ENCODE results near the gene PSMA6.

PSMA6 gene

DNA sequence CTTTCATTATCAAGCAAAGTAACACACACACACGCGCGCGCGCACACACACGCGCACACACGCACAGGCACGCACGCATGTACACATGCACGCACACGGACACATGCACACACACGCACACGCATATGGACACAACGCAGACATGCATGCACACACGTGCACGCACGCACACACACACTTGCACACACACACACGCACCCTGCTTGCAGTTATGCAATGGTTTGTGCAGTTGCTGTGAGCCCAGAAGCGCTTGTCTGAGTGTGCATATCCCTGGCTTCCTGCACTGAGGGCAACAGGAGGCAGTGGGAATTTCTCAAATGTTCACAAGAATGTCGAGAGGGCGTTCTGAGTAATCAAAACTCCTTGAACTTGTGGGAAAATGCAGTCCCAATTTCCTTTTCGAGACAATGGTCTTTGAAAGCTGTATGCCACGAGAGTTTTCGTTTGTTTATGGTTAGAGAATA lies 70.8 kb downstream of the PSMA6 start:
- in situ Hi-C loops (cut with HindIII; ENCODE audit: low sequenced_read_pairs): no loop called here

DNA sequence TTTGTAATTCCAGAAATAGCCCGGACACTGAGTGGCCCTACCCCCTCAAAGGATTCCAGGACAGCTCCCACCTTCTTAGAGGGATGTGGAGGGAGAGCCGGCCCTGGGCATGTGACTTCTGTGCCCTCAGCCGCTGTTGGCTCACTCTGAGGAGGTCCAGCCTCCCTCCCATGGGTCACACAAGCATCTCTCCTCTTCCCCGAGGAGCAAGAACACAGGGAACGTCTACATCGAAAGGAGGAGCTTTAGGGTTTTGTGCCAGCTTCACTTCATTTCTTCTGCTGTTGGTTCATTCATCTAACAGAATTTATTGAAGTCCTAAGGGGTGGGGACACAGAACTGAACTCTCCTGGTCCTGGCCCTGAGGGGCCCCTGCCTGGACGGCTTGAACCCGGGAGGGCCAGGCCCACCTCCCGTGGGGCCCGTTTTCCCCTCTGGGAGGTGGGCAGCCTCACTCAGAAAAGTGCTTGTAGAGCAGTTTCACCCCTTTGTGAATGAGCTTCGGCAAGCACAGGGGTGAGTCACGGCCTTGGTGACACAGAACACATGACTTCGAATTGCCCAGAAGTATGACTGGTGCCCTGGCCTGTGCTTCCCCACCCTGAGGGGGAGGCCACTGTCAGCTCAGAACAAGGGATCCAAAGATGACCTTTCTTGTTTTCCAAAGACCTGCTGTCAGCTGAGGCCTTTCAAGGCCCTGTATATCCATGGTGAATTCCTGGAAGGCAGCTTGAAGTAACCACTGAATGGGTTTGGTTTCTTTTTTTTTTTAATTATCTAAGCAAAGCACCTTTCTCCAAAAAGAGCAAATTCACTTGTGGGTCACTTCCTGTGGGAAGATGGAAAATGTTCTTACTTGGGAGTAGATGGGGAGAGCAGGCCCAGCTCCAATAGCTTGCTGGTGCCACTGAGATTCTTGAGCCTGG lies 73.2 kb downstream of the PSMA6 start:
- in situ Hi-C loops (cut with HindIII; ENCODE audit: low sequenced_read_pairs): no loop called here

GRCh38 chr14:35366056-35366451 lies 73.9 kb downstream of the PSMA6 start:
- in situ Hi-C loops (cut with HindIII; ENCODE audit: low sequenced_read_pairs): no loop called here

GRCh38 chr14:35366521-35366976 lies 74.4 kb downstream of the PSMA6 start:
- in situ Hi-C loops (cut with HindIII; ENCODE audit: low sequenced_read_pairs): no loop called here

- in situ Hi-C loops (cut with HindIII; ENCODE audit: low sequenced_read_pairs): no loop called here
Observed at GRCh38 chr14:35367056-35367372, 74.8 kb downstream of the PSMA6 start.
